Rectal smooth muscle tissue (tissue), 1 donor: ENCODE results near the gene C1orf210.

Source experiments
- H3K27ac ChIP-seq: one replicate; pipeline ENCODE4 v1.7.0; 2013; ENCODE audit warnings: low read depth, low read length, inconsistent platforms
- H3K27me3 ChIP-seq: one replicate; pipeline ENCODE4 v1.7.0; 2013; ENCODE audit warnings: low read length; ENCODE audit not compliant: control insufficient read depth, insufficient read depth
- H3K36me3 ChIP-seq: one replicate; pipeline ENCODE4 v1.7.0; 2013; ENCODE audit warnings: low read length; ENCODE audit not compliant: control insufficient read depth, insufficient read depth
- H3K4me1 ChIP-seq: one replicate; pipeline ENCODE4 v1.7.0; 2013; ENCODE audit warnings: low read length; ENCODE audit not compliant: control insufficient read depth, insufficient read depth
- H3K4me3 ChIP-seq: one replicate; pipeline ENCODE4 v1.7.0; 2013; ENCODE audit warnings: low read length
- H3K9ac ChIP-seq: one replicate; pipeline ENCODE4 v1.7.0; 2013; ENCODE audit warnings: low read length

Gene C1orf210

GRCh38 chr1:43285269-43285990 lies at the start of gene C1orf210:
TSS of gene C1orf210 (minus strand) at chr1:43285581. CDS start at chr1:43283270, 2,311 bp downstream.
- Histone ChIP-seq H3K27ac (no peak within 1 kb of the TSS), H3K4me1 (no peaks in the 10 kb centered on the region), H3K36me3 (no peaks in the 10 kb centered on the region), H3K9ac (peak within 1 kb of the TSS; percentile 56), H3K27me3 (no peaks in the 10 kb centered on the region), H3K4me3 (peak within 1 kb of the TSS; percentile 64)

- no peak overlapping the region for H3K9ac ChIP-seq
- no peak overlapping the region for H3K27ac ChIP-seq
- H3K4me1 ChIP-seq = no peaks in the 10 kb centered on the region
- H3K4me3 ChIP-seq = no peak overlapping the region
- H3K27me3 ChIP-seq = no peaks in the 10 kb centered on the region
- H3K36me3 ChIP-seq = no peaks in the 10 kb centered on the region
These were observed 49.2 kb upstream of the C1orf210 start for GRCh38 chr1:43334453-43335205.

DNA sequence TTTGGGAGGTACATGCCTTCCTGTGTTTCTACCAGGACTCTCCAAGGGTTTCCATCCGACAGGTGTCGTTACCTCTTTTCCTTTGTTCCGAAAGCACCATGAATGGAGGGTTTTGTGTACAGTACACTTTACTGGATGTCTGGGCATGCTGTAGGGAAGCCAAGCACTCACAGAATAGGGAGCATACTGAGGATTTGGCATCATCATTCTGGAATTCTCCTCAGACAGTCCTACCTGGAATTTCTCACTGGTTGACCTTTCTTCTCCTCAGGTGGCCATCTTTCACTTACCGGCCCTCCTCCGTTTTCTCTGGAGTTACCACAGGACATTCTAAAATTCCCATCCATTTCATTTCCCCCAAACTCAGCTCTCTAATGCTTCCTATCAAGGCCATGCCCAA lies 46.3 kb upstream of the C1orf210 start:
- H3K4me3 ChIP-seq = no peak overlapping the region
- no peaks in the 10 kb centered on the region for H3K36me3 ChIP-seq
- H3K9ac ChIP-seq = no peak overlapping the region
- H3K4me1 ChIP-seq = no peaks in the 10 kb centered on the region
- no peak overlapping the region for H3K27ac ChIP-seq
- H3K27me3 ChIP-seq = no peaks in the 10 kb centered on the region

- Histone ChIP-seq H3K9ac (no peak overlapping the region), H3K4me3 (no peak overlapping the region), H3K36me3 (no peaks in the 10 kb centered on the region), H3K4me1 (no peaks in the 10 kb centered on the region), H3K27ac (no peak overlapping the region), H3K27me3 (no peaks in the 10 kb centered on the region)
These were observed 44.8 kb upstream of the C1orf210 start for GRCh38 chr1:43329995-43330751.

DNA sequence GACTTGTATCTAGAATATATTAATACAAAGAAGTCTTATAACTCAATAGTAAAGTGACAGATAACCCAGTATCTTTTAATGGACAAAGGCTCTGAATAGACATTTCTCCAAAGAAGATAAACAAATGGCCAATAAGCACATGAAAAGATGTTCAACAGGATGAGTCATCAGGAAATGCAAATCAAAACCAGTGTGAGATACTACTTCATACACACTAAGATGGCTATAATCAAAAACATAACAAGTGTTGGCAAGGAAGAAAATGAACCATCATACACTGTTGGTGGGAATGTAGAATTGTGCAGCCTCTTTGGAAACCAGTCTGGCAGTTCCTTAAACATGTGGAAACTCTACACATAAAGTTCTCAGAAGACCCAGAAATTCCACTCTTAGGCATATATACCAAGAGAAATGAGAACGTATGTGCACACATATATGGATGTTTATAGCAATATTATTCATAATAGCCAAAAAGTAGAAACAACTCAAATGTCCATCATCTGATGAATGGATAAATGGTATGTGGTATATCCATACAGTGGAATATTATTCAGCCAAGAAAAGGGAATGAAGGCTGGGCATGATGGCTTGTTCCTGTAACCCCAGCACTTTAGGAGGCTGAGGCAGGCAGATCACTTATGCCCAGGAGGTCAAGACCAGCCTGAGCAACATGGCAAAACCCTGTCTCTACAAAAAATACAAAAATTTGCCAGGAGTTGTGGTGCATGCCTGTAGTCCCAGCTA lies 42.3 kb upstream of the C1orf210 start:
- H3K4me1 ChIP-seq = no peaks in the 10 kb centered on the region
- no peaks in the 10 kb centered on the region for H3K27me3 ChIP-seq
- H3K36me3 ChIP-seq = no peaks in the 10 kb centered on the region
- H3K27ac ChIP-seq = no peak overlapping the region
- H3K9ac ChIP-seq = no peak overlapping the region
- H3K4me3 ChIP-seq = no peak overlapping the region

- Histone ChIP-seq H3K27me3 (no peaks in the 10 kb centered on the region), H3K9ac (no peak overlapping the region), H3K4me3 (no peak overlapping the region), H3K27ac (no peak overlapping the region), H3K4me1 (no peaks in the 10 kb centered on the region), H3K36me3 (no peaks in the 10 kb centered on the region)
These were observed 40.0 kb upstream of the C1orf210 start for GRCh38 chr1:43325381-43325780.

DNA sequence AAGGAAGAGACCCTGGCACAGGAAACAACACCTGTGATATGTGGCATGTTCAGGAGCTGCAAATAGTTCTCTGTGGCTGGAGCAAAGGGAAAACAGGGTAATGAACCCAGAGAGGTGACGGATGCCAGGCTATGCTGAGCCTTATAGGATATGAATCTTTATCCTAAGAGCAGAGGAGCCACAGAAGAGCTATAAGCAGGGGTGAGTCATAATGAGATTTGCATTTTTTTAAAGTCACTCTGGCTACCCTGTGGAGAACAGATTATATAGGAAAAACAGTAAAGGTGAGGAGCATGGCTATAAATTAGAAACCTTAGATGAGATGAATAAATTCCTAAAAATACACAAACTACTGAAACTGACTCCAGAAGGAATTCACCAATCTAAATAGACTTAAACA lies 39.4 kb upstream of the C1orf210 start:
- Histone ChIP-seq H3K4me3 (no peak overlapping the region), H3K27ac (no peak overlapping the region), H3K9ac (no peak overlapping the region), H3K36me3 (no peaks in the 10 kb centered on the region), H3K27me3 (no peaks in the 10 kb centered on the region), H3K4me1 (no peaks in the 10 kb centered on the region)

DNA sequence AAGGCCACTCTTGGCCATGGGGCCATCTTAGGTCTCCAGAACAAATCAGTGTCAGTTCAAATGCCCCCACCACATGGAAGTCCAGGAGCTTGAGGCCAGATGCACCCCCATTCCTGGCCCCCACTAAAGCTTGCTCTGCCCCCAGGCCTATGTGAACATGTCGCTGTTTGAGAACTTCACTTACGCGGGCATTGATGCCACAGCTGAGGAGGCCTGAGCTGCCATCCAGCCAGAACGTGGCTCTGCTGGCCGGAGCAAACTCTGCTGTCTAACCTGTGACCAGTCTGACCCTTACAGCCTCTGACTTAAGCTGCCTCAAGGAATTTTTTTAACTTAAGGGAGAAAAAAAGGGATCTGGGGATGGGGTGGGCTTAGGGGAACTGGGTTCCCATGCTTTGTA lies 37.1 kb upstream of the C1orf210 start:
- Histone ChIP-seq H3K4me3 (no peak overlapping the region), H3K36me3 (no peaks in the 10 kb centered on the region), H3K4me1 (no peaks in the 10 kb centered on the region), H3K9ac (no peak overlapping the region), H3K27me3 (no peaks in the 10 kb centered on the region), H3K27ac (no peak overlapping the region)

- no peak overlapping the region for H3K27ac ChIP-seq
- H3K4me1 ChIP-seq = no peaks in the 10 kb centered on the region
- H3K27me3 ChIP-seq = no peaks in the 10 kb centered on the region
- H3K9ac ChIP-seq = no peak overlapping the region
- H3K4me3 ChIP-seq = no peak overlapping the region
- no peaks in the 10 kb centered on the region for H3K36me3 ChIP-seq
These were observed 36.0 kb upstream of the C1orf210 start for GRCh38 chr1:43321331-43321891.

- Histone ChIP-seq H3K9ac (no peak overlapping the region), H3K27me3 (no peaks in the 10 kb centered on the region), H3K4me3 (no peak overlapping the region), H3K4me1 (no peaks in the 10 kb centered on the region), H3K36me3 (no peaks in the 10 kb centered on the region), H3K27ac (no peak overlapping the region)
These were observed 34.4 kb upstream of the C1orf210 start for GRCh38 chr1:43319766-43320165.

DNA sequence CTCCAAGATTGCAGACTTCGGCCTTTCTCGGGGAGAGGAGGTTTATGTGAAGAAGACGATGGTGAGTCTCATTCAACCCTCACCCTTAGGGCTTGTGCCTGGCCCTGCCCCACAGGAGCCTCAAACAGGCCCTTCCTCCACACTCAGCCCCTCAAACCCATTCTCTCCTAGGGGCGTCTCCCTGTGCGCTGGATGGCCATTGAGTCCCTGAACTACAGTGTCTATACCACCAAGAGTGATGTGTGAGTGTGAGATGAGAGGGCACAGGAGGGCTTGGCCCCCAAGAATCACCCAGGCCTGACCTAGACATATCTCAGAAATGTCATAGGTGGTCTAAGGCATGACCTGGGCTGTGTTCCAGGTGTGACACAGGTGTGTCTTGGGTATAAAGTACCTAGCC lies 33.9 kb upstream of the C1orf210 start:
- Histone ChIP-seq H3K36me3 (no peaks in the 10 kb centered on the region), H3K4me1 (no peaks in the 10 kb centered on the region), H3K9ac (no peak overlapping the region), H3K4me3 (no peak overlapping the region), H3K27ac (no peak overlapping the region), H3K27me3 (no peaks in the 10 kb centered on the region)

- Histone ChIP-seq H3K27ac (no peak overlapping the region), H3K4me3 (no peak overlapping the region), H3K27me3 (no peaks in the 10 kb centered on the region), H3K9ac (no peak overlapping the region), H3K36me3 (no peaks in the 10 kb centered on the region), H3K4me1 (no peaks in the 10 kb centered on the region)
These were observed 33.5 kb upstream of the C1orf210 start for GRCh38 chr1:43318831-43319230.
